Tibial nerve (tissue), 3 donors: ENCODE data around the gene RIPPLY2.
"Not testable (repeated sequence)": the region's sequence is repeated elsewhere in the genome, so short reads cannot be mapped to it uniquely, and the experiment has no call there.

Experiments used
- POLR2A ChIP-seq, 2 donors: fragments of 450-650 bp; IDR thresholded peaks; one replicate each; pipeline ENCODE4 v1.6.1; 2017; ENCODE audit warnings: antibody characterized with exemption in 2 of 2, mild to moderate bottlenecking in 2 of 2, moderate library complexity in 2 of 2
- TF ChIP-seq, protein P1 (sequence below), 5 experiments: fragments of 200-600 bp in 3 of 5; fragments of 450-650 bp in 2 of 5; sonication (generic) in 3 of 5; IDR thresholded peaks; one replicate each; pipeline ENCODE4 v1.5.1; 2016 to 2019; ENCODE audit warnings: antibody characterized with exemption in 5 of 5, mild to moderate bottlenecking in 3 of 5, moderate library complexity in 2 of 5

DNA sequence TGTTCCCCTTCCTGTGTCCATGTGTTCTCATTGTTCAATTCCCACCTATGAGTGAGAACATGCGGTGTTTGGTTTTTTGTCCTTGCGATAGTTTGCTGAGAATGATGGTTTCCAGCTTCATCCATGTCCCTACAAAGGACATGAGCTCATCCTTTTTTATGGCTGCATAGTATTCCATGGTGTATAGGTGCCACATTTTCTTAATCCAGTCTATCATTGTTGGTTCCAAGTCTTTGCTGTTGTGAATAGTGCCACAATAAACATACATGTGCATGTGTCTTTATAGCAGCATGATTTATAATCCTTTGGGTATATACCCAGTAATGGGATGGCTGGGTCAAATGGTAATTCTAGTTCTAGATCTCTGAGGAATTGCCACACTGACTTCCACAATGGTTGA lies 43.9 kb downstream of the RIPPLY2 start:
- TF ChIP-seq, protein P1, sequence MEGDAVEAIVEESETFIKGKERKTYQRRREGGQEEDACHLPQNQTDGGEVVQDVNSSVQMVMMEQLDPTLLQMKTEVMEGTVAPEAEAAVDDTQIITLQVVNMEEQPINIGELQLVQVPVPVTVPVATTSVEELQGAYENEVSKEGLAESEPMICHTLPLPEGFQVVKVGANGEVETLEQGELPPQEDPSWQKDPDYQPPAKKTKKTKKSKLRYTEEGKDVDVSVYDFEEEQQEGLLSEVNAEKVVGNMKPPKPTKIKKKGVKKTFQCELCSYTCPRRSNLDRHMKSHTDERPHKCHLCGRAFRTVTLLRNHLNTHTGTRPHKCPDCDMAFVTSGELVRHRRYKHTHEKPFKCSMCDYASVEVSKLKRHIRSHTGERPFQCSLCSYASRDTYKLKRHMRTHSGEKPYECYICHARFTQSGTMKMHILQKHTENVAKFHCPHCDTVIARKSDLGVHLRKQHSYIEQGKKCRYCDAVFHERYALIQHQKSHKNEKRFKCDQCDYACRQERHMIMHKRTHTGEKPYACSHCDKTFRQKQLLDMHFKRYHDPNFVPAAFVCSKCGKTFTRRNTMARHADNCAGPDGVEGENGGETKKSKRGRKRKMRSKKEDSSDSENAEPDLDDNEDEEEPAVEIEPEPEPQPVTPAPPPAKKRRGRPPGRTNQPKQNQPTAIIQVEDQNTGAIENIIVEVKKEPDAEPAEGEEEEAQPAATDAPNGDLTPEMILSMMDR (IDR thresholded peaks at IDR 0.05), result not testable (repeated sequence)
- TF ChIP-seq POLR2A (IDR thresholded peaks at IDR 0.05), result not testable (repeated sequence)
